ENCODE data around the gene POM121.
"Not testable (repeated sequence)": the region's sequence is repeated elsewhere in the genome, so short reads cannot be mapped to it uniquely, and the experiment has no call there.

GRCh38 chr7:72891750-72892149, 33.1 kb upstream of the POM121 start:
- TF ChIP-seq CTCF, ZNF660, ZNF324 (tag by site-specific recombination; IDR thresholded peaks at IDR 0.05): not testable (repeated sequence)

All from HEK293 (cell line).